ENCODE measurements around the gene GPC5.

DNA sequence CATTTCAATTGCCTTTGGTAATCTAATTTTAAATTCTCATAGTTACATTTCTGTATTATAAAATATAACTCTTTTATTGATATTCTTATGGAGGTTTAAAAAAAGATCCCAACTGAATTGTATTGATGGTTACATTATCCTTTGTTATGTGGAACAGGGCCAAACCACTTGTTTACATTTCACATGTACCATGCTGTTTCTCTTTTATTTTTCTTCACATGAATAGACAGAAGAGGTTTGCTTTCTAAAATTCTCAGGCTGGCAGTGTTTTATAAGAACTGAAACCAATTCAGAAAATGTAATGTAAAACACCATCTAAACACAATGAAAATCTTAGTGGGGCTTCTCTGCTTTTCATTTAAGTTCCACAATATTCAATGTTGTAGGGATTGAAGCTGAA lies 122.5 kb downstream of the GPC5 start:
- TF ChIP-seq POLR2AphosphoS5 (IDR thresholded peaks at IDR 0.05; ENCODE audit: low read depth, low read length) (no peak), TAF1 (IDR thresholded peaks at IDR 0.05; ENCODE audit: borderline replicate concordance, insufficient read depth, low read length) (no peak)
- TF ChIP-seq, protein P1, sequence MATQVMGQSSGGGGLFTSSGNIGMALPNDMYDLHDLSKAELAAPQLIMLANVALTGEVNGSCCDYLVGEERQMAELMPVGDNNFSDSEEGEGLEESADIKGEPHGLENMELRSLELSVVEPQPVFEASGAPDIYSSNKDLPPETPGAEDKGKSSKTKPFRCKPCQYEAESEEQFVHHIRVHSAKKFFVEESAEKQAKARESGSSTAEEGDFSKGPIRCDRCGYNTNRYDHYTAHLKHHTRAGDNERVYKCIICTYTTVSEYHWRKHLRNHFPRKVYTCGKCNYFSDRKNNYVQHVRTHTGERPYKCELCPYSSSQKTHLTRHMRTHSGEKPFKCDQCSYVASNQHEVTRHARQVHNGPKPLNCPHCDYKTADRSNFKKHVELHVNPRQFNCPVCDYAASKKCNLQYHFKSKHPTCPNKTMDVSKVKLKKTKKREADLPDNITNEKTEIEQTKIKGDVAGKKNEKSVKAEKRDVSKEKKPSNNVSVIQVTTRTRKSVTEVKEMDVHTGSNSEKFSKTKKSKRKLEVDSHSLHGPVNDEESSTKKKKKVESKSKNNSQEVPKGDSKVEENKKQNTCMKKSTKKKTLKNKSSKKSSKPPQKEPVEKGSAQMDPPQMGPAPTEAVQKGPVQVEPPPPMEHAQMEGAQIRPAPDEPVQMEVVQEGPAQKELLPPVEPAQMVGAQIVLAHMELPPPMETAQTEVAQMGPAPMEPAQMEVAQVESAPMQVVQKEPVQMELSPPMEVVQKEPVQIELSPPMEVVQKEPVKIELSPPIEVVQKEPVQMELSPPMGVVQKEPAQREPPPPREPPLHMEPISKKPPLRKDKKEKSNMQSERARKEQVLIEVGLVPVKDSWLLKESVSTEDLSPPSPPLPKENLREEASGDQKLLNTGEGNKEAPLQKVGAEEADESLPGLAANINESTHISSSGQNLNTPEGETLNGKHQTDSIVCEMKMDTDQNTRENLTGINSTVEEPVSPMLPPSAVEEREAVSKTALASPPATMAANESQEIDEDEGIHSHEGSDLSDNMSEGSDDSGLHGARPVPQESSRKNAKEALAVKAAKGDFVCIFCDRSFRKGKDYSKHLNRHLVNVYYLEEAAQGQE (IDR thresholded peaks at IDR 0.05; ENCODE audit: insufficient read depth in 1 of 2, low read depth in 2 of 2, low read length in 2 of 2), result no peak

Data from PFSK-1 (cell line).